RWPE1 (cell line): ENCODE results near the gene AUTS2.

Source experiments
- CTCF ChIA-PET: fragments of 350-600 bp; sonication (Branson Sonifier 250); formaldehyde crosslinking; extraction: SDS; loops from one replicate; lab custom pipeline; 2021; lab: Yijun Ruan, JAX
- POLR2A ChIA-PET: fragments of 400-600 bp; formaldehyde crosslinking; extraction: SDS; loops from one replicate; lab custom pipeline; 2020; ENCODE audit warnings: antibody characterized with exemption; ENCODE audit not compliant: low non-redundant PET; lab: Yijun Ruan, JAX
- DNase-seq: peaks from one replicate; pipeline ENCODE4 v3.0.0; 2012; ENCODE audit warnings: low spot score
- H3K27ac ChIP-seq: fragments of 450-650 bp; 2 replicates; pipeline ENCODE4 v1.5.1; 2017
- CTCF ChIP-seq: fragments of 450-650 bp; conservative IDR thresholded peaks from 2 replicates; pipeline ENCODE4 v1.5.1; 2017; ENCODE audit warnings: low read depth, mild to moderate bottlenecking

The AUTS2 gene

GRCh38 chr7:70042533-70042932, 444.3 kb downstream of the AUTS2 start:
- POLR2A ChIA-PET: interaction anchor here (0.6 kb wide), 1 partner anchor 665 kb away, joined by 5 read pairs; no protein-coding TSS in a partner anchor
- H3K27ac ChIP-seq: no peak overlapping the region
- TF ChIP-seq CTCF: no peak
- no peak for DNase-seq
- CTCF ChIA-PET: interaction anchor here (0.6 to 2.6 kb wide), 7 partner anchors 9 to 668 kb away, joined by 3 to 18 read pairs (median 4); no protein-coding TSS in a partner anchor

GRCh38 chr7:70043015-70043538, 444.8 kb downstream of the AUTS2 start:
- H3K27ac ChIP-seq: no peak overlapping the region
- POLR2A ChIA-PET: interaction anchor here (0.6 kb wide), 1 partner anchor 665 kb away, joined by 5 read pairs; no protein-coding TSS in a partner anchor
- TF ChIP-seq CTCF: no peak
- no peak for DNase-seq
- CTCF ChIA-PET: interaction anchor here (0.6 to 2.6 kb wide), 7 partner anchors 9 to 1722 kb away, joined by 3 to 18 read pairs (median 5); no protein-coding TSS in a partner anchor

GRCh38 chr7:70044064-70044463, 445.8 kb downstream of the AUTS2 start:
- H3K27ac ChIP-seq: no peak overlapping the region
- CTCF ChIA-PET: no interaction called here
- POLR2A ChIA-PET: no interaction called here
- no peak for DNase-seq
- TF ChIP-seq CTCF: no peak

- POLR2A ChIA-PET: no interaction called here
- no peak overlapping the region for H3K27ac ChIP-seq
- no peak for DNase-seq
- no peak for TF ChIP-seq CTCF
- CTCF ChIA-PET: no interaction called here
Measured at GRCh38 chr7:70044525-70044924, 446.2 kb downstream of the AUTS2 start.

- POLR2A ChIA-PET: no interaction called here
- CTCF ChIA-PET: interaction anchor here (0.6 kb wide), 1 partner anchor 150 kb away, joined by 3 read pairs; no protein-coding TSS in a partner anchor
Measured at GRCh38 chr7:70044981-70045380, 446.7 kb downstream of the AUTS2 start.

GRCh38 chr7:70047384-70047783, 449.1 kb downstream of the AUTS2 start:
- H3K27ac ChIP-seq: no peak overlapping the region
- POLR2A ChIA-PET: no interaction called here
- CTCF ChIA-PET: no interaction called here
- DNase-seq: no peak
- no peak for TF ChIP-seq CTCF

More at GRCh38 chr7:70044981-70045380, 446.7 kb downstream of the AUTS2 start:
- no peak for DNase-seq
- no peak overlapping the region for H3K27ac ChIP-seq
- no peak for TF ChIP-seq CTCF
